ENCODE results near the gene CES3.
A peak's percentile ranks its signal among the peaks of the same experiment; 100 is the strongest.

The CES3 gene

GRCh38 chr16:66926171-66926947, 34.7 kb upstream of the CES3 start:
- no peak for DNase-seq (ENCODE audit: low read depth in 2 of 2)
- no peak for TF ChIP-seq CTCF (IDR thresholded peaks at IDR 0.05; ENCODE audit: low read depth, low read length)
- no peak overlapping the region for H3K4me3 ChIP-seq (replicated peaks in 1 of 2; ENCODE audit: low read depth in 2 of 2, low read length in 2 of 2)

GRCh38 chr16:66926961-66927436, 34.1 kb upstream of the CES3 start:
- no peak for TF ChIP-seq CTCF (IDR thresholded peaks at IDR 0.05; ENCODE audit: low read depth, low read length)
- DNase-seq (ENCODE audit: low read depth in 2 of 2) = peak; percentile 86 to 88
- no peak overlapping the region for H3K4me3 ChIP-seq (replicated peaks in 1 of 2; ENCODE audit: low read depth in 2 of 2, low read length in 2 of 2)

GRCh38 chr16:66927918-66928649, 33.0 kb upstream of the CES3 start:
- no peak for TF ChIP-seq CTCF (IDR thresholded peaks at IDR 0.05; ENCODE audit: low read depth, low read length)
- no peak overlapping the region for H3K4me3 ChIP-seq (replicated peaks in 1 of 2; ENCODE audit: low read depth in 2 of 2, low read length in 2 of 2)
- peak in 1 of 2 donors; percentile 31 for DNase-seq (ENCODE audit: low read depth in 2 of 2)

GRCh38 chr16:66928702-66929388, 32.2 kb upstream of the CES3 start:
- TF ChIP-seq CTCF (IDR thresholded peaks at IDR 0.05; ENCODE audit: low read depth, low read length) = peak; percentile 56
- peak; percentile 43 to 46 for DNase-seq (ENCODE audit: low read depth in 2 of 2)
- no peak overlapping the region for H3K4me3 ChIP-seq (replicated peaks in 1 of 2; ENCODE audit: low read depth in 2 of 2, low read length in 2 of 2)

- no peak overlapping the region for H3K4me3 ChIP-seq (replicated peaks in 1 of 2; ENCODE audit: low read depth in 2 of 2, low read length in 2 of 2)
- DNase-seq (ENCODE audit: low read depth in 2 of 2) = peak; percentile 54 to 81
- no peak for TF ChIP-seq CTCF (IDR thresholded peaks at IDR 0.05; ENCODE audit: low read depth, low read length)
Observed at GRCh38 chr16:66930189-66930588, 30.9 kb upstream of the CES3 start.

GRCh38 chr16:66931665-66932064, 29.4 kb upstream of the CES3 start:
- no peak overlapping the region for H3K4me3 ChIP-seq (replicated peaks in 1 of 2; ENCODE audit: low read depth in 2 of 2, low read length in 2 of 2)
- no peak for TF ChIP-seq CTCF (IDR thresholded peaks at IDR 0.05; ENCODE audit: low read depth, low read length)
- no peak for DNase-seq (ENCODE audit: low read depth in 2 of 2)
